HFFc6 (cell line): ENCODE measurements around the gene MARS1. TPM values are rescaled to one million over a fixed set of nuclear protein-coding genes. Genes with fewer than 3 reads are reported as not detected.
A peak's percentile ranks its signal among the peaks of the same experiment; 100 is the strongest.

Source experiments
- DNase-seq: peaks from one replicate; pipeline ENCODE4 v3.0.0-alpha.2; 2018
- H3K27ac Mint-ChIP-seq: 2 replicates; pipeline ENCODE4 v1.8.0; 2020; ENCODE audit warnings: mild to moderate bottlenecking, mixed read lengths
- H3K27me3 Mint-ChIP-seq: 2 replicates; pipeline ENCODE4 v1.8.0; 2021; ENCODE audit warnings: mild to moderate bottlenecking, moderate library complexity, mixed read lengths; ENCODE audit not compliant: insufficient read depth
- H3K36me3 Mint-ChIP-seq: 2 replicates; pipeline ENCODE4 v1.8.0; 2021; ENCODE audit warnings: low read depth, mixed read lengths
- H3K4me1 Mint-ChIP-seq: 2 replicates; pipeline ENCODE4 v1.8.0; 2020; ENCODE audit warnings: low read depth, mixed read lengths
- H3K4me3 Mint-ChIP-seq: 2 replicates; pipeline ENCODE4 v1.8.0; 2020; ENCODE audit warnings: mild to moderate bottlenecking, moderate library complexity, mixed read lengths
- H3K9me3 Mint-ChIP-seq: 2 replicates; pipeline ENCODE4 v1.8.0; 2020; ENCODE audit warnings: mild to moderate bottlenecking, mixed read lengths
- CTCF ChIP-seq: fragments of 200-600 bp; sonication (generic); IDR thresholded peaks from 2 replicates; pipeline ENCODE4 v1.5.0; 2021; ENCODE audit warnings: antibody characterized with exemption, mild to moderate bottlenecking
- total RNA-seq, 6 experiments: library from RNA; stranded (reverse); fragmentation: NEBNext Ultra II Directional; extraction: Animal tissue kit (Norgen Biotek cat#: 25700); gene quantifications; 2 replicates in 1 of 6; 3 replicates in 5 of 6; pipeline ENCODE4 v1.2.3, GENCODE V29; 2021

MARS1 gene
- total RNA-seq, 6 experiments from 2014 or later: 179 to 207 (median 193) TPM

GRCh38 chr12:57451233-57451778 is 36.6 kb upstream of the MARS1 start:
- Mint-ChIP-seq H3K27ac (peak overlapping the region; percentile 96; the same call in 1 of the 2 replicates), H3K36me3 (no peaks in the 10 kb centered on the region), H3K9me3 (no peaks in the 10 kb centered on the region), H3K4me3 (no peak overlapping the region), H3K27me3 (no peaks in the 10 kb centered on the region; the same call in none of the 2 replicates), H3K4me1 (peaks cover 46% of the 10 kb centered on the region)
- DNase-seq: no peak
- no peak for TF ChIP-seq CTCF

- Mint-ChIP-seq H3K9me3 (no peaks in the 10 kb centered on the region), H3K4me1 (peaks cover 48% of the 10 kb centered on the region), H3K27me3 (no peaks in the 10 kb centered on the region; the same call in none of the 2 replicates), H3K27ac (peak overlapping the region; percentile 96), H3K36me3 (no peaks in the 10 kb centered on the region), H3K4me3 (peak overlapping the region; percentile 71)
- TF ChIP-seq CTCF: no peak
- peak; percentile 84 for DNase-seq
These were observed 35.5 kb upstream of the MARS1 start for GRCh38 chr12:57452181-57452936.

DNA sequence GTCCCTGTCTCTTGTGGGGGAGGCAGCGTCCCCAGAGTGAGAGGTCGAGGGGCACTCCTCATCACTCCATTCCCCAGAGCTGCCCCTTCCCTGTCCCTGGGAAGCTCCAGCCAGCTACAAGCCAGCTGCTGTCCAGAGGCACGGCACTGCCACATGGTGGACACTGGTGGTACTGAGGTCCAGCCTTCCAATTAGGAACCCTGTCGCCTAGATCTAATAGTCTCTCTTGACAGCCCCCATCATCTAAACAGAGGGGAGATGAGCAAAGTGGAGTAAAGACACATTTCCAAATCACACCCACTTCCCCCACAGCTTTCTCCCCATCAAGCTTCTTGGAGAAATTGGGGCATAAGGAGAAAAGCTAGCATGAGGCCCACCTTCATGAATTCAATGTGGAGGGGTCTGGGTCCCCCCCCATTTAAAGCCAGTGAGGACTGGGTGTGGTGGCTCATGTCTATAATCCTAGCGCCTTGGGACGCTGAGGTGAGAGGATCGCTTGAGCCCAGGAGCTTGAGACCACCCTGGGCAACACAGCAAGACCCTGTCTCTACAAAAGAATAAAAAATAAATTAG is 34.8 kb upstream of the MARS1 start:
- Mint-ChIP-seq H3K27me3 (no peaks in the 10 kb centered on the region; the same call in none of the 2 replicates), H3K4me1 (peaks cover 55% of the 10 kb centered on the region), H3K36me3 (no peaks in the 10 kb centered on the region), H3K27ac (peak overlapping the region; percentile 96), H3K4me3 (peak overlapping the region; percentile 71), H3K9me3 (no peaks in the 10 kb centered on the region)
- DNase-seq: peak; percentile 67
- TF ChIP-seq CTCF: peak; percentile 94

- H3K27me3 Mint-ChIP-seq: peaks cover 3% of the 10 kb centered on the region
- H3K9me3 Mint-ChIP-seq: no peaks in the 10 kb centered on the region
- no peak overlapping the region for H3K4me3 Mint-ChIP-seq
- peaks cover 66% of the 10 kb centered on the region for H3K4me1 Mint-ChIP-seq
- no peaks in the 10 kb centered on the region for H3K36me3 Mint-ChIP-seq
- peak overlapping the region; percentile 48; the same call in 1 of the 2 replicates for H3K27ac Mint-ChIP-seq
- no peak for TF ChIP-seq CTCF
- DNase-seq: no peak
These were observed 33.7 kb upstream of the MARS1 start for GRCh38 chr12:57454213-57454565.

DNA sequence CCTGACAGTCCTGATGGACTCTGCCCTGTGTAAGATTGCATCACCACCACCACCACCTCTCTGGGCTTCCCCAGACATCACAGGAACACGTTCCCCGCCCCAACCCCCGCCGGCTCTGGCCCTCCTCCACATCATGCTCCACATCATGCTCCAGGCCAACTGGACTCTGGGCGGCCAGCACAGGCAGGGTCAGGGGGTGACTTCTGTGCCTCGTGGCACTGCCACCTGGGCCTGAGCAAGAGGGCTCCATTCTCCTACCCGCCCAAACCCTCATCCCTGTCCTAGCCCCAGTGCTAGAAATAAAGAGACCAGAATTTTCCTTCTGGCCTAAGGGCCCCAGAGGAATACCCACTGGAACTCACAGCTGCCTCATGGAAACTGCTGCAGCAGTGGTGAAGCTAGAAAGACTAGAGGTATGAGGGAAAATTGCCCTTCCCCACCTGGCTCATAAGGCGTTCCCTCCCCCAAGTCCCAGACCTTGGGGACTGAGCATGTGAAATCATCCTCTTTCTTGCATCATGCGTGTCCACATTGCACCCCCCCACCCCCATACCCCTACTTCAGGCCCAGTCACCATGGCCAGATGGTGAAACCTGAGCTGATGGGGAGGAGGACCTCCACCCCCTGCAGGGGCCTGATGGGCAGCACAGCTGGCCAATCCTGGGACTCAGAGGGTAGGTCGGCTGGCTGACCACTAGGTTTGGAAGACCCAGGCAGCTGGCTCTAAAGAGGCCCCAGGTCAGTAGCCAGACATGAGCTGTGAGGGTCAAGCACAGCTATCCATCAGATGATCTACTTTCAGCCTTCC is 33.1 kb upstream of the MARS1 start, which contains the start of gene INHBE:
INHBE (plus strand) TSS at position 742 of the 808 bp plus-strand sequence. CDS start 230 bp downstream, outside the sequence.
- no peaks in the 10 kb centered on the region for H3K36me3 Mint-ChIP-seq
- H3K9me3 Mint-ChIP-seq: no peaks in the 10 kb centered on the region
- TF ChIP-seq CTCF: no peak; the same call in 1 of the 2 replicates
- H3K4me1 Mint-ChIP-seq: peaks cover 68% of the 10 kb centered on the region
- H3K4me3 Mint-ChIP-seq: no peak within 1 kb of the TSS; the same call in 1 of the 2 replicates
- peak; percentile 18 for DNase-seq
- peak within 1 kb of the TSS; percentile 48 for H3K27ac Mint-ChIP-seq
- peaks cover 4% of the 10 kb centered on the region for H3K27me3 Mint-ChIP-seq
